UCSD-AML1 (cell line): ENCODE measurements around the gene RBM38.

Source experiments
- DNase-seq: peaks from one replicate; lab custom pipeline; 2025; ENCODE audit not compliant: unreplicated experiment; lab: John Stamatoyannopoulos, UW

Gene RBM38

GRCh38 chr20:57433657-57434389 is 42.6 kb downstream of the RBM38 start:
- DNase-seq: no peak

GRCh38 chr20:57434390-57434700 is 43.1 kb downstream of the RBM38 start:
- peak; percentile 40 for DNase-seq

- no peak for DNase-seq
Measured at GRCh38 chr20:57435105-57435497, 43.9 kb downstream of the RBM38 start.

GRCh38 chr20:57435498-57436222 is 44.5 kb downstream of the RBM38 start:
- peak; percentile 50 for DNase-seq

- DNase-seq: no peak
Measured at GRCh38 chr20:57436223-57436545, 45.0 kb downstream of the RBM38 start.

- no peak for DNase-seq
Measured at GRCh38 chr20:57437267-57437666, 46.1 kb downstream of the RBM38 start.

- no peak for DNase-seq
Measured at GRCh38 chr20:57437672-57438330, 46.6 kb downstream of the RBM38 start.

- no peak for DNase-seq
Measured at GRCh38 chr20:57438552-57438951, 47.4 kb downstream of the RBM38 start.

- no peak for DNase-seq
Measured at GRCh38 chr20:57439432-57439831, 48.2 kb downstream of the RBM38 start.

- no peak for DNase-seq
Measured at GRCh38 chr20:57439993-57440392, 48.8 kb downstream of the RBM38 start.

GRCh38 chr20:57440678-57441509 is 49.7 kb downstream of the RBM38 start:
- DNase-seq: no peak

- DNase-seq: no peak
Measured at GRCh38 chr20:57441510-57442154, 50.4 kb downstream of the RBM38 start.

- no peak for DNase-seq
Measured at GRCh38 chr20:57442158-57442887, 51.1 kb downstream of the RBM38 start.

GRCh38 chr20:57442888-57443239 is 51.7 kb downstream of the RBM38 start:
- DNase-seq: no peak

GRCh38 chr20:57443349-57444265 is 52.4 kb downstream of the RBM38 start:
- no peak for DNase-seq

- no peak for DNase-seq
Measured at GRCh38 chr20:57444394-57445048, 53.3 kb downstream of the RBM38 start.

- DNase-seq: no peak
Measured at GRCh38 chr20:57445298-57445697, 54.1 kb downstream of the RBM38 start.

- DNase-seq: no peak
Measured at GRCh38 chr20:57445774-57446173, 54.6 kb downstream of the RBM38 start.
